Left renal cortex interstitium (tissue), 4 donors: ENCODE data around the gene RUNX1. TPM values are rescaled to one million over a fixed set of nuclear protein-coding genes. Genes with fewer than 3 reads are reported as not detected.

Experiments
- DNase-seq, 4 donors: peaks; one replicate each; pipeline ENCODE4 v3.0.0-alpha.2; 2013; ENCODE audit warnings: low read depth in 4 of 4, low spot score in 2 of 4, missing footprints in 1 of 4
- polyA plus RNA-seq, 4 donors: library from polyadenylated mRNA; unstranded; fragments of 120-200 nt; gene quantifications; one replicate each; pipeline ENCODE4 v1.2.1, GENCODE V29; 2013; ENCODE audit not compliant: insufficient read length in 4 of 4

The RUNX1 gene
- polyA plus RNA-seq, 4 donors: 1.5 to 3.6 (median 2.7) TPM

- no peak for DNase-seq
Measured at GRCh38 chr21:34930971-34931370, 118.1 kb downstream of the RUNX1 start.

- DNase-seq: no peak
Measured at GRCh38 chr21:34928637-34929036, 120.5 kb downstream of the RUNX1 start.

GRCh38 chr21:34927992-34928391 is 121.1 kb downstream of the RUNX1 start:
- DNase-seq: no peak

GRCh38 chr21:34926803-34927467 is 122.2 kb downstream of the RUNX1 start:
- DNase-seq: peak in 1 of 4 donors; percentile 6

GRCh38 chr21:34925597-34925996 is 123.5 kb downstream of the RUNX1 start:
- no peak for DNase-seq

- no peak for DNase-seq
Measured at GRCh38 chr21:34924771-34925419, 124.2 kb downstream of the RUNX1 start.

- no peak for DNase-seq
Measured at GRCh38 chr21:34924194-34924593, 124.9 kb downstream of the RUNX1 start.

- no peak for DNase-seq
Measured at GRCh38 chr21:34923626-34924025, 125.5 kb downstream of the RUNX1 start.

- DNase-seq: no peak
Measured at GRCh38 chr21:34923202-34923601, 125.9 kb downstream of the RUNX1 start.

- no peak for DNase-seq
Measured at GRCh38 chr21:34922479-34922878, 126.6 kb downstream of the RUNX1 start.

GRCh38 chr21:34921151-34921550 is 128.0 kb downstream of the RUNX1 start:
- DNase-seq: no peak

- no peak for DNase-seq
Measured at GRCh38 chr21:34919406-34919805, 129.7 kb downstream of the RUNX1 start.

GRCh38 chr21:34916446-34916845 is 132.7 kb downstream of the RUNX1 start:
- DNase-seq: no peak

GRCh38 chr21:34915364-34915841 is 133.7 kb downstream of the RUNX1 start:
- DNase-seq: no peak

GRCh38 chr21:34914239-34914638 is 134.9 kb downstream of the RUNX1 start:
- no peak for DNase-seq

- no peak for DNase-seq
Measured at GRCh38 chr21:34913811-34914210, 135.3 kb downstream of the RUNX1 start.

GRCh38 chr21:34912022-34912945 is 136.8 kb downstream of the RUNX1 start:
- DNase-seq: no peak

- DNase-seq: no peak
Measured at GRCh38 chr21:34911360-34911759, 137.7 kb downstream of the RUNX1 start.

GRCh38 chr21:34910396-34910795 is 138.7 kb downstream of the RUNX1 start:
- no peak for DNase-seq

GRCh38 chr21:34909492-34910292 is 139.4 kb downstream of the RUNX1 start:
- DNase-seq: no peak
